NT2/D1 (cell line): ENCODE measurements around the gene ASAP2.

ENCODE experiments used
- YY1 ChIP-seq: IDR thresholded peaks from 2 replicates; pipeline ENCODE4 v1.6.1; 2011; ENCODE audit not compliant: insufficient read length, insufficient read depth
- ZNF274 ChIP-seq: IDR thresholded peaks from 2 replicates; pipeline ENCODE4 v1.6.1; 2011; ENCODE audit warnings: mild to moderate bottlenecking, low read depth, low read length

GRCh38 chr2:9201185-9201891, 5.3 kb upstream of the ASAP2 start:
- TF ChIP-seq ZNF274 (no peak), YY1 (no peak)
